Testis (tissue), 3 donors: Measurements from ENCODE around the gene FRMPD4. TPM values are rescaled to one million over a fixed set of nuclear protein-coding genes. Genes with fewer than 3 reads are reported as not detected.
"Not testable (repeated sequence)": the region's sequence is repeated elsewhere in the genome, so short reads cannot be mapped to it uniquely, and the experiment has no call there.

Source experiments
- DNase-seq: peaks from one replicate; pipeline ENCODE4 v3.0.0-alpha.2; 2019
- H3K27ac ChIP-seq, 2 donors: fragments of 200-600 bp; sonication (generic); one replicate each; pipeline ENCODE4 v1.5.1; 2019
- H3K27me3 ChIP-seq: fragments of 200-600 bp; sonication (generic); one replicate; pipeline ENCODE4 v1.5.1; 2019
- H3K36me3 ChIP-seq: fragments of 200-600 bp; sonication (generic); one replicate; pipeline ENCODE4 v1.5.1; 2017; ENCODE audit warnings: low read depth; ENCODE audit errors: missing control alignments
- H3K4me1 ChIP-seq: fragments of 200-600 bp; sonication (generic); one replicate; pipeline ENCODE4 v1.5.1; 2019
- H3K4me3 ChIP-seq, 2 donors: fragments of 200-600 bp; sonication (generic); one replicate each; pipeline ENCODE4 v1.5.1; 2017 to 2019
- H3K9me3 ChIP-seq: fragments of 200-600 bp; sonication (generic); one replicate; pipeline ENCODE4 v1.5.1; 2017
- CTCF ChIP-seq, 3 experiments: fragments of 450-650 bp in 2 of 3; fragments of 200-600 bp in 1 of 3; sonication (generic) in 1 of 3; IDR thresholded peaks; one replicate each; pipeline ENCODE4 v1.5.1; 2016 to 2019; ENCODE audit warnings: antibody characterized with exemption in 3 of 3, mild to moderate bottlenecking in 2 of 3, moderate library complexity in 1 of 3
- POLR2A ChIP-seq: fragments of 450-650 bp; IDR thresholded peaks from one replicate; pipeline ENCODE4 v1.6.1; 2017; ENCODE audit warnings: antibody characterized with exemption, mild to moderate bottlenecking, moderate library complexity
- WGBS, 2 donors: methylation state at CpG; one replicate each; pipeline ENCODE4 v1.1.5; 2018; 5-methylcytosine and 5-hydroxymethylcytosine counted together
- intact Hi-C: fragments of 100-400 bp; cut with DNase I; formaldehyde crosslinking; loops from one replicate; pipeline ENCODE4 v1.15.1; 2023; ENCODE audit warnings: low total_unique reads
- polyA plus RNA-seq: library from polyadenylated mRNA; stranded (reverse); fragments of 350-450 nt; fragmentation: Illumina TruSeq; extraction: RNeasy Lipid Tissue Mini Kit (QIAGEN cat#74804); gene quantifications from one replicate; pipeline ENCODE4 v1.2.3, GENCODE V29; 2014; ENCODE audit warnings: low read depth, low replicate concordance; ENCODE audit not compliant: insufficient read depth
- total RNA-seq, 2 donors: library from RNA; depleted of rRNA; stranded (reverse); fragments of >200 nt; gene quantifications; one replicate each; pipeline ENCODE4 v1.2.3, GENCODE V29; 2016

The FRMPD4 gene
- total and polyA plus RNA-seq, 3 donors from 2014 or later: 1.1 to 1.6 (median 1.3) TPM

GRCh38 chrX:12505127-12505526, 366.9 kb downstream of the FRMPD4 start:
- 64% methylated on average over 3 of the region's 3 CpGs; no CpG with 5 or more reads in 1 of the 2 donors for WGBS, 2 donors
- Histone ChIP-seq H3K27me3 (no peaks in the 10 kb centered on the region), H3K9me3 (no peaks in the 10 kb centered on the region), H3K36me3 (no peaks in the 10 kb centered on the region), H3K4me1 (no peaks in the 10 kb centered on the region), H3K27ac (no peak overlapping the region), H3K4me3 (no peak overlapping the region)
- DNase-seq: no peak
- TF ChIP-seq POLR2A: no peak
- TF ChIP-seq CTCF (IDR thresholded peaks at IDR 0.05): no peak
- intact Hi-C loops: no loop called here

GRCh38 chrX:12515384-12515783, 377.1 kb downstream of the FRMPD4 start:
- DNase-seq, intact Hi-C loops, H3K27me3 ChIP-seq, H3K9me3 ChIP-seq, H3K4me3 ChIP-seq, H3K4me1 ChIP-seq, H3K27ac ChIP-seq, H3K36me3 ChIP-seq: not testable (repeated sequence)
- WGBS, 2 donors: 78 to 91% methylated on average over 2 of the region's 2 CpGs

- DNase-seq: no peak
- no peaks in the 10 kb centered on the region for H3K9me3 ChIP-seq
- 68 to 92% methylated on average over 5 of the region's 5 CpGs for WGBS, 2 donors
- no peaks in the 10 kb centered on the region for H3K36me3 ChIP-seq
- no peak for TF ChIP-seq CTCF (IDR thresholded peaks at IDR 0.05)
- TF ChIP-seq POLR2A: no peak
- no peaks in the 10 kb centered on the region for H3K4me1 ChIP-seq
- no peaks in the 10 kb centered on the region for H3K27me3 ChIP-seq
- H3K27ac ChIP-seq: no peak overlapping the region
- intact Hi-C loops: no loop called here
- no peak overlapping the region for H3K4me3 ChIP-seq
Measured at GRCh38 chrX:12526306-12526705, 388.0 kb downstream of the FRMPD4 start.

- H3K9me3 ChIP-seq, H3K4me3 ChIP-seq, H3K4me1 ChIP-seq, H3K36me3 ChIP-seq, DNase-seq, intact Hi-C loops, H3K27me3 ChIP-seq, H3K27ac ChIP-seq: not testable (repeated sequence)
- 94% methylated on average over 8 of the region's 11 CpGs; no CpG with 5 or more reads in 1 of the 2 donors for WGBS, 2 donors
Measured at GRCh38 chrX:12538096-12538495, 399.8 kb downstream of the FRMPD4 start.

GRCh38 chrX:12542251-12542650, 404.0 kb downstream of the FRMPD4 start:
- H3K4me1 ChIP-seq, H3K27me3 ChIP-seq, intact Hi-C loops, H3K27ac ChIP-seq, H3K4me3 ChIP-seq, H3K9me3 ChIP-seq, DNase-seq, H3K36me3 ChIP-seq: not testable (repeated sequence)
- WGBS, 2 donors: 81 to 100% methylated on average over 2 of the region's 3 CpGs

- Histone ChIP-seq H3K9me3 (no peaks in the 10 kb centered on the region), H3K27ac (no peak overlapping the region), H3K4me1 (no peaks in the 10 kb centered on the region), H3K36me3 (no peaks in the 10 kb centered on the region), H3K27me3 (no peaks in the 10 kb centered on the region), H3K4me3 (no peak overlapping the region)
- no peak for TF ChIP-seq CTCF (IDR thresholded peaks at IDR 0.05)
- 88 to 92% methylated on average over 3 of the region's 3 CpGs for WGBS, 2 donors
- intact Hi-C loops: no loop called here
- DNase-seq: no peak
Measured at GRCh38 chrX:12548341-12548740, 410.1 kb downstream of the FRMPD4 start.
